Osteoblast (primary cell): ENCODE results near the gene PTPRF. TPM values are rescaled to one million over a fixed set of nuclear protein-coding genes. Genes with fewer than 3 reads are reported as not detected.
A peak's percentile ranks its signal among the peaks of the same experiment; 100 is the strongest.

ENCODE experiments used
- DNase-seq: peaks from one replicate; pipeline ENCODE4 v3.0.0; 2011; ENCODE audit warnings: low spot score, mixed read lengths; ENCODE audit not compliant: insufficient read length; ENCODE audit errors: missing footprints
- H2AFZ ChIP-seq: 2 replicates; pipeline ENCODE4 v1.6.0; 2011; ENCODE audit warnings: mild to moderate bottlenecking, low read length
- H3K27ac ChIP-seq: 2 replicates; pipeline ENCODE4 v1.5.1; 2011; ENCODE audit warnings: mild to moderate bottlenecking, low read depth, low read length, moderate library complexity
- H3K27me3 ChIP-seq: 2 replicates; pipeline ENCODE4 v1.6.0; 2012; ENCODE audit warnings: mild to moderate bottlenecking, control low read depth, inconsistent platforms, low read length, moderate library complexity; ENCODE audit not compliant: insufficient read depth
- H3K36me3 ChIP-seq: 2 replicates; pipeline ENCODE4 v1.5.1; 2011; ENCODE audit warnings: mild to moderate bottlenecking, low read length, control low read depth, moderate library complexity; ENCODE audit not compliant: insufficient read depth
- H3K4me1 ChIP-seq: 2 replicates; pipeline ENCODE4 v1.5.1; 2011; ENCODE audit warnings: mild to moderate bottlenecking, low read length, control low read depth, moderate library complexity; ENCODE audit not compliant: insufficient read depth
- H3K4me2 ChIP-seq: 2 replicates; pipeline ENCODE4 v1.6.0; 2011; ENCODE audit warnings: mild to moderate bottlenecking, low read length; ENCODE audit not compliant: insufficient read depth
- H3K4me3 ChIP-seq: fragments of 200-600 bp; sonication (generic); 3 replicates; pipeline ENCODE4 v1.5.1; 2012; ENCODE audit warnings: mild to moderate bottlenecking, low read length, inconsistent platforms; ENCODE audit not compliant: insufficient read depth
- H3K79me2 ChIP-seq: 2 replicates; pipeline ENCODE4 v1.6.0; 2012; ENCODE audit warnings: mild to moderate bottlenecking, low read length, control low read depth, inconsistent platforms; ENCODE audit not compliant: insufficient read depth
- H3K9me3 ChIP-seq: 2 replicates; pipeline ENCODE4 v1.5.1; 2011; ENCODE audit warnings: low read depth, low read length, control low read depth
- H4K20me1 ChIP-seq: 2 replicates; pipeline ENCODE4 v1.6.0; 2012; ENCODE audit warnings: mild to moderate bottlenecking, low read length, control low read depth; ENCODE audit not compliant: insufficient read depth
- total RNA-seq: library from RNA; depleted of rRNA; stranded (reverse); fragments of >200 nt; gene quantifications from 2 replicates; pipeline ENCODE4 v1.2.3, GENCODE V29; 2012
- TF ChIP-seq, protein P1 (sequence below): IDR thresholded peaks from 2 replicates; pipeline ENCODE4 v1.5.1; 2011; ENCODE audit warnings: mild to moderate bottlenecking, low read depth, low read length, moderate library complexity; ENCODE audit errors: extremely low read depth

PTPRF gene
- total RNA-seq, 1 donor, result 13.0 TPM

GRCh38 chr1:43551396-43551888 is 20.8 kb downstream of the PTPRF start:
- Histone ChIP-seq H2AFZ (no peak overlapping the region), H3K27ac (no peak overlapping the region), H3K4me1 (no peaks in the 10 kb centered on the region), H3K27me3 (no peaks in the 10 kb centered on the region), H3K36me3 (no peaks in the 10 kb centered on the region), H4K20me1 (no peaks in the 10 kb centered on the region), H3K4me3 (no peak overlapping the region), H3K9me3 (no peaks in the 10 kb centered on the region), H3K4me2 (no peak overlapping the region), H3K79me2 (no peaks in the 10 kb centered on the region)
- DNase-seq, result no peak
- TF ChIP-seq, protein P1, sequence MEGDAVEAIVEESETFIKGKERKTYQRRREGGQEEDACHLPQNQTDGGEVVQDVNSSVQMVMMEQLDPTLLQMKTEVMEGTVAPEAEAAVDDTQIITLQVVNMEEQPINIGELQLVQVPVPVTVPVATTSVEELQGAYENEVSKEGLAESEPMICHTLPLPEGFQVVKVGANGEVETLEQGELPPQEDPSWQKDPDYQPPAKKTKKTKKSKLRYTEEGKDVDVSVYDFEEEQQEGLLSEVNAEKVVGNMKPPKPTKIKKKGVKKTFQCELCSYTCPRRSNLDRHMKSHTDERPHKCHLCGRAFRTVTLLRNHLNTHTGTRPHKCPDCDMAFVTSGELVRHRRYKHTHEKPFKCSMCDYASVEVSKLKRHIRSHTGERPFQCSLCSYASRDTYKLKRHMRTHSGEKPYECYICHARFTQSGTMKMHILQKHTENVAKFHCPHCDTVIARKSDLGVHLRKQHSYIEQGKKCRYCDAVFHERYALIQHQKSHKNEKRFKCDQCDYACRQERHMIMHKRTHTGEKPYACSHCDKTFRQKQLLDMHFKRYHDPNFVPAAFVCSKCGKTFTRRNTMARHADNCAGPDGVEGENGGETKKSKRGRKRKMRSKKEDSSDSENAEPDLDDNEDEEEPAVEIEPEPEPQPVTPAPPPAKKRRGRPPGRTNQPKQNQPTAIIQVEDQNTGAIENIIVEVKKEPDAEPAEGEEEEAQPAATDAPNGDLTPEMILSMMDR, result no peak

DNA sequence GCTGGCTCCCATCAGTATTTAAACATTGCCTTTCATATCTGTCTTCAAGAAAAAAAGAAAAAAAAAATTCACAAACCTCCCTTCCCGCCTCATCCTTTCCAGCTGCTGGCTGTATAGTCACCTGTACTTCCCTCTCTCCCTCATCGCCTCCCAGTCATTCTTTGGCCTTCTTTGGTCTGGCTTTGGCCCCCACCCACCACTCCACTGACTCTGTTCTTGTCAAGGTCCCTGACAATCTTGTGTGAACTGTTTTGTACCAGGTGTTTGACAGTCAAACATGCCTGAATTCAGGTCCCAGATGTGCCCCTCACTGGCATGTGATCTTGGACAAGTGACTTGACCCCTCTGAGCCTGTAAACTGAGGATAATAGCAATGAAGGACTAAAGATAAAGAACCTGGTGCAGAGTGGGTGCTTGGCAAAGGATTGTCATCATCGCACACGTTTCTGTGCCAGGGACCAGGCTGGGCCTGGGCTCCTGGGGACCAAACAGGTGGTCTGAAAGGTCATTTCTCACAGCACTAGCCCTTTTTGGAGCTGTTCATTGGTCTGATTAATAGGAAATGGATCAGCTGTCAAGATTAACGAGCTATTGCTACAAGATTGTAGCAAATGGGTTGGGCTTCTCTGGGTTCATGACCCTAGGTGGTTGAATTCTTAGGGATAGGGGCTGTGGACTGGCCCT is 21.5 kb downstream of the PTPRF start:
- H3K79me2 ChIP-seq, result no peaks in the 10 kb centered on the region
- H3K4me3 ChIP-seq, result no peak overlapping the region
- H3K4me1 ChIP-seq, result no peaks in the 10 kb centered on the region
- no peak overlapping the region for H3K27ac ChIP-seq
- H3K4me2 ChIP-seq, result no peak overlapping the region
- no peaks in the 10 kb centered on the region for H3K27me3 ChIP-seq
- TF ChIP-seq, protein P1, result no peak
- H2AFZ ChIP-seq, result no peak overlapping the region
- no peaks in the 10 kb centered on the region for H3K9me3 ChIP-seq
- no peak for DNase-seq
- no peaks in the 10 kb centered on the region for H4K20me1 ChIP-seq
- no peaks in the 10 kb centered on the region for H3K36me3 ChIP-seq

GRCh38 chr1:43552813-43553212 is 22.1 kb downstream of the PTPRF start:
- Histone ChIP-seq H3K9me3 (no peaks in the 10 kb centered on the region), H3K27me3 (no peaks in the 10 kb centered on the region), H2AFZ (no peak overlapping the region), H3K4me2 (no peak overlapping the region), H3K4me1 (no peaks in the 10 kb centered on the region), H3K36me3 (no peaks in the 10 kb centered on the region), H4K20me1 (no peaks in the 10 kb centered on the region), H3K79me2 (no peaks in the 10 kb centered on the region), H3K4me3 (no peak overlapping the region), H3K27ac (no peak overlapping the region)
- DNase-seq, result peak; percentile 95
- TF ChIP-seq, protein P1, result no peak

GRCh38 chr1:43554444-43554992 is 23.8 kb downstream of the PTPRF start:
- Histone ChIP-seq H3K9me3 (no peaks in the 10 kb centered on the region), H2AFZ (no peak overlapping the region)
- peak; percentile 98 for DNase-seq

More at GRCh38 chr1:43554444-43554992, 23.8 kb downstream of the PTPRF start:
- TF ChIP-seq, protein P1, result peak; percentile 73
- Histone ChIP-seq H3K27me3 (no peaks in the 10 kb centered on the region), H3K4me3 (no peak overlapping the region), H4K20me1 (peaks cover 6% of the 10 kb centered on the region), H3K36me3 (no peaks in the 10 kb centered on the region), H3K4me1 (no peaks in the 10 kb centered on the region), H3K4me2 (no peak overlapping the region), H3K27ac (no peak overlapping the region), H3K79me2 (peaks cover 7% of the 10 kb centered on the region)
